Colonic mucosa (tissue), 4 donors: Measurements from ENCODE around the gene ASF1A. TPM values are rescaled to one million over a fixed set of nuclear protein-coding genes. Genes with fewer than 3 reads are reported as not detected.

Source experiments
- DNase-seq: peaks from one replicate; pipeline ENCODE4 v3.0.0-alpha.2; 2020
- H3K27ac ChIP-seq: fragments of 200-600 bp; one replicate; pipeline ENCODE4 v1.8.0; 2021
- H3K27me3 ChIP-seq: fragments of 200-600 bp; one replicate; pipeline ENCODE4 v1.8.0; 2021
- H3K36me3 ChIP-seq: fragments of 200-600 bp; one replicate; pipeline ENCODE4 v1.8.0; 2021
- H3K4me1 ChIP-seq: fragments of 200-600 bp; one replicate; pipeline ENCODE4 v1.8.0; 2021; ENCODE audit warnings: mild to moderate bottlenecking
- H3K4me3 ChIP-seq: fragments of 200-600 bp; one replicate; pipeline ENCODE4 v1.8.0; 2021
- H3K9ac ChIP-seq, 2 donors: one replicate each; pipeline ENCODE4 v1.7.0; 2013; ENCODE audit warnings: control low read depth in 2 of 2, low read depth in 2 of 2, low read length in 2 of 2
- H3K9me3 ChIP-seq: fragments of 200-600 bp; one replicate; pipeline ENCODE4 v1.8.0; 2021
- CTCF ChIP-seq: fragments of 200-600 bp; IDR thresholded peaks from one replicate; pipeline ENCODE4 v1.8.0; 2022; ENCODE audit warnings: antibody characterized with exemption, mild to moderate bottlenecking
- intact Hi-C: fragments of 100-400 bp; cut with DNase I; formaldehyde crosslinking; loops from one replicate; pipeline ENCODE4 v1.14.1; 2022
- total RNA-seq, 2 donors: library from RNA; stranded (reverse); fragmentation: NEBNext Ultra II Directional in 1 of 2; extraction: Animal tissue kit (Norgen Biotek cat#: 25700) in 1 of 2; gene quantifications; one replicate each; pipeline ENCODE4 v1.2.1, GENCODE V29; 2021
- donor health status: healthy.
- donor health status: DM: no; HTN: no; CAD: no.
- donor health status: DM: no; HTN: no; CAD: no.

The ASF1A gene
- total RNA-seq, 2 donors from 2014 or later = 17.7 to 20.4 TPM

GRCh38 chr6:118903691-118904090 is 9.7 kb downstream of the ASF1A start:
- Histone ChIP-seq H3K36me3 (no peaks in the 10 kb centered on the region), H3K4me1 (no peaks in the 10 kb centered on the region), H3K9ac (no peak overlapping the region), H3K27ac (no peak overlapping the region), H3K27me3 (no peaks in the 10 kb centered on the region), H3K9me3 (no peaks in the 10 kb centered on the region), H3K4me3 (no peak overlapping the region)
- intact Hi-C loops = no loop called here
- DNase-seq = no peak
- TF ChIP-seq CTCF = no peak

- no peaks in the 10 kb centered on the region for H3K9me3 ChIP-seq
- H3K4me1 ChIP-seq = no peaks in the 10 kb centered on the region
- intact Hi-C loops = no loop called here
- no peak overlapping the region for H3K27ac ChIP-seq
- no peaks in the 10 kb centered on the region for H3K27me3 ChIP-seq
- no peak overlapping the region for H3K9ac ChIP-seq
- DNase-seq = no peak
- TF ChIP-seq CTCF = no peak
- no peak overlapping the region for H3K4me3 ChIP-seq
- H3K36me3 ChIP-seq = no peaks in the 10 kb centered on the region
Observed at GRCh38 chr6:118905084-118905483, 11.1 kb downstream of the ASF1A start.

- Histone ChIP-seq H3K27me3 (no peaks in the 10 kb centered on the region), H3K27ac (no peak overlapping the region), H3K4me3 (no peak overlapping the region), H3K9me3 (no peaks in the 10 kb centered on the region), H3K4me1 (no peaks in the 10 kb centered on the region), H3K9ac (no peak overlapping the region), H3K36me3 (no peaks in the 10 kb centered on the region)
- DNase-seq = no peak
- TF ChIP-seq CTCF = no peak
- intact Hi-C loops = no loop called here
Observed at GRCh38 chr6:118905851-118906250, 11.9 kb downstream of the ASF1A start.

- no peaks in the 10 kb centered on the region for H3K36me3 ChIP-seq
- intact Hi-C loops = no loop called here
- H3K9ac ChIP-seq = no peak overlapping the region
- H3K27ac ChIP-seq = no peak overlapping the region
- no peaks in the 10 kb centered on the region for H3K9me3 ChIP-seq
- no peaks in the 10 kb centered on the region for H3K27me3 ChIP-seq
- no peak for DNase-seq
- H3K4me3 ChIP-seq = no peak overlapping the region
- no peak for TF ChIP-seq CTCF
- H3K4me1 ChIP-seq = no peaks in the 10 kb centered on the region
Observed at GRCh38 chr6:118908441-118908840, 14.5 kb downstream of the ASF1A start.

GRCh38 chr6:118912646-118913045 is 18.7 kb downstream of the ASF1A start:
- no peak for DNase-seq
- Histone ChIP-seq H3K27me3 (no peaks in the 10 kb centered on the region), H3K4me1 (no peaks in the 10 kb centered on the region), H3K27ac (no peak overlapping the region), H3K36me3 (peaks cover 5% of the 10 kb centered on the region), H3K9me3 (no peaks in the 10 kb centered on the region), H3K9ac (no peak overlapping the region), H3K4me3 (no peak overlapping the region)
- intact Hi-C loops = no loop called here
- no peak for TF ChIP-seq CTCF

GRCh38 chr6:118913161-118913560 is 19.2 kb downstream of the ASF1A start:
- peaks cover 5% of the 10 kb centered on the region for H3K36me3 ChIP-seq
- no peaks in the 10 kb centered on the region for H3K4me1 ChIP-seq
- no peaks in the 10 kb centered on the region for H3K9me3 ChIP-seq
- H3K9ac ChIP-seq = no peak overlapping the region
- H3K27me3 ChIP-seq = no peaks in the 10 kb centered on the region
- intact Hi-C loops = no loop called here
- no peak overlapping the region for H3K27ac ChIP-seq
- DNase-seq = no peak
- TF ChIP-seq CTCF = no peak
- H3K4me3 ChIP-seq = no peak overlapping the region
